DMS 273 treated with DMSO at 0.1 percent for 48 hours (cell line): ENCODE results near the gene PNRC1.
A peak's percentile ranks its signal among the peaks of the same experiment; 100 is the strongest.
"Not testable (repeated sequence)": the region's sequence is repeated elsewhere in the genome, so short reads cannot be mapped to it uniquely, and the experiment has no call there.

Experiments used
- DNase-seq: peaks from one replicate; lab custom pipeline; 2025; lab: John Stamatoyannopoulos, UW

Gene PNRC1

DNA sequence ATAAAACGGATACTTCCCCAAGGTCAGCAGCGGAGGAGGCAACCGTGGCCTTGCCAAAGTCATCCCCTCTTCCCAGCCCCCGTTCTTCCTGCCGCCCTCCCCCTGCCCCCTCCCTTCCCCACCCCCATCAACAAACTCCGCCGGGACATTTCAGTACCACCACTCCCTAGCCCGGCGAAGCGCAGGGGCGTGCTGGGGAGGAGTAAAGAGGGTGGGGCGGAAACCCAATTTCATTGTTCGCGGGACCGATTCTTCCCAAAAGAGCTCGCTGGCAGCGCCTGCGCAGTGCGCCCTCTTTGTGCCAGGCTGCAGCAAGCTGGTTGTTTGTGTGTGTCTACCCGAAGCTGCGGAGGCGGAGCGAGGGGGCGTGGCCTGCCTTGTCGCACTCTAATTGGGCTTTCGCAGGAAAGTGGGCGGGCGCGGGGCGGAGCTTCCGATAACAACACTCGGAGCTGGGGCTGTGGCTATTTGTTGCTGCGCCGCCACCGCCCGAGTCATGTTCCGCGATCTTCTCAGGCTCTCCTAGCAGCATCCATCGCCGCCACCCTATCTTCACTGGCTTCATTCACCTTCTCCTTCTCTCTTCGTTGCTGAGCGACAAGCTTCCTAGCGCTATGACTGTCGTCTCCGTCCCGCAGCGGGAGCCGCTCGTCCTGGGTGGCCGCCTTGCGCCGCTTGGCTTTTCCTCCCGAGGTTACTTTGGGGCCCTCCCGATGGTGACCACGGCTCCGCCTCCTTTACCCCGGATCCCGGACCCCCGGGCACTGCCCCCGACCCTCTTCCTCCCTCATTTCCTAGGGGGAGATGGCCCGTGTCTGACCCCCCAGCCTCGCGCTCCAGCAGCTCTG lies at the start of gene PNRC1:
TSS of gene PNRC1 (plus strand) at position 471 of the 848 bp plus-strand sequence. CDS start at position 615, 144 bp downstream.
- peak; percentile 97 for DNase-seq

DNA sequence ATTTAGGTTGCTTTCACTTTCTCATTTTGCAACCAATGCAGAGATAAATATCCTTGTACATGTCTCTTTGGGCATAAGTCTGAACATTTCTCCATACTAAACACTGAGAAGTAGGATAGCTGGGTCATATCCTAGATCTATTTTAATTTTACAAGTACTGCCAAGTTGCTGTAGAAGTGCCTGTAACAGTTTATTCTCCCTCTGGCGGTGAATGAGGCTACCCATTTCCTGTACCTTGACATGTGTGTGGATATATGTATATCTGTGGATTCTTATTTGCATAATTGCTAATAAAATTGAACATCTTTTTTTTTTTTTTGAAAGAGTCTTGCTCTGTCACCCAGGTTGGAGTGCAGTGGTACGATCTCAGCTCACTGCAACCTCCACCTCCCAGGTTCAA lies 48.0 kb upstream of the PNRC1 start:
- no peak for DNase-seq

- DNase-seq: no peak
Observed at GRCh38 chr6:89033461-89033860, 47.1 kb upstream of the PNRC1 start.

GRCh38 chr6:89034116-89034515 lies 46.4 kb upstream of the PNRC1 start:
- not testable (repeated sequence) for DNase-seq

DNA sequence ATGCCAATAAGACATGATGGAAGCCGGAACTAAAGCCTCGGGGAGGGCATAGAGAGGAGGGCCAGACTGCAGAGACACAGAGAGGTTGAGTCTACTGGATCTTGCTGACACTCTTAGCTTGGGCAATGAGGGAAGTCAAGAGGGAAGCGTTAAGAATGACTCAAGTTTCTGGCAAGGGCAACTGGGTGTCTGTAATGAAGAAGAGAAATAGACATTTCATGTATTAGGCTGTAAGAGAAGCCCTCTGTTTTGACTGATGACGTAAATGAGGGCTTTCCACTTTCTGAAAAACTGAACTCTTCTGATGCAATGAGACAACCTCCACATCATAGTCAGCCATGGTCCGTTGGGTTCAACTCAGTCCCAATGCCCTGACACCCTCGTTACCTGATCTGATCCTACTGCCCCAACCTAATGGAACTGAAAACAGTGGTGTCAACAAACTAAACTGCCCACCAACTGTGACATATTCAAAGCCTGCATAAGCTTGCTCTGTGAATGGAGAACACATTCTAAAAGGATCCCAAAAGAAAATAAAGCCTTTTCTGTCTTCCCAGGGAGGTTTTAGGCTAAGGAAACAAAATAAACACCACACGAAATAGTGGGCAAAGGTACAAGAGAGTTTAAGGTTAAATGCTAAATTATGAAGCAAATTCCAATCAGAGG lies 45.8 kb upstream of the PNRC1 start:
- DNase-seq: no peak

GRCh38 chr6:89035252-89036101 lies 45.1 kb upstream of the PNRC1 start:
- no peak for DNase-seq

DNA sequence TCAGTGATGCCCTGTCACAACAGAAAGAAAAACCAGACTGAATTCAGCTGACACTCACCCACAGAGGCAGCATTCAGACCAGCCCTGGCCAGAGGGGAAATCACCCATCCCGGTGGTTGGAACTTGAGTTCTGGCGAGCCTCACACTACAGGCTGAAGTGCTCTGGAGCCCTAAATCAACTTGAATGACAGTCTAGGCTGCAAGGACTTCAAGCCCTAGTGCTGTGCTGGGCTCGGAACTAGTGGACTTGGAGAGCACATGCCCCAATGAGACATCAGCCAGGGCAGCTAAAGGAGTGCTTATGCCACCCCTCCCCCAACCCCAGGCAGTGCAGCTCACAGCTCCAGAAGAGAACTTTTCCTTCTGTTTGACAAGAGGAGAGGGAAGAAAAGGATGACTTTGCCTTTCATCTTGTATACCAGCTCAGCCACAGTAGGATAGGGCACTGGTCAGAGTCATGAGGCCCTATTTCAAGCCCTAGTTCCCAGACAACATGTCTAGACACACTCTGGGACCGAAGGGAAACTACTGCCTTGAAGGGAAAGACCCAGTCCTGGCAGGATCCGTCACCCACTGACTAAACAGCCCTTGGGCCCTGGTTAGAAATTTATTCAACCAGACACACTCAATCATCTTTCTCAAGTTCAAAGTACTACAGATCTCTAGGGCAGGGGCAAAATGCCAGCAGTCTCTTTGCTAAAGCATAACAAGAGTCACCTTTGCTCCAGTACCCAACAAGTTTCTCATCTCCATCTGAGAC lies 43.2 kb upstream of the PNRC1 start:
- no peak for DNase-seq

DNA sequence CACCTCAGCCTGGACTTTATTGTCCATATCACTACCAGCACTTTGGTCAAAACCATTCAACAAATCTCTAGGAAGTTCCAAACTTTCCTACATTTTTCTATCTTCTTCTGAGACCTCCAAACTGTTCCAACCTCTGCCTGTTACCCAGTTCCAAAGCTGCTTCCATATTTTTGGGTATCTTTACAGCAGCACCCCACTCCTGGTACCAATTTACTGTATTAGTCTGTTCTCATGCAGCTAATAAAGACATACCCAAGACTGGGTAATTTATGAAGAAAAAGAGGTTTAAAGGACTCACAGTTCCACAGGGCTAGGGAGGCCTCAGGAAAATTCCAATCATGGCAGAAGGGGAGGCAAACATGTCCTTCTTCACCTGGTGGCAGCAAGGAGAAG lies 42.7 kb upstream of the PNRC1 start:
- not testable (repeated sequence) for DNase-seq

- DNase-seq: no peak
Observed at GRCh38 chr6:89042664-89043063, 37.9 kb upstream of the PNRC1 start.

- DNase-seq: no peak
Observed at GRCh38 chr6:89044328-89045010, 36.1 kb upstream of the PNRC1 start.

GRCh38 chr6:89045011-89045387 lies 35.6 kb upstream of the PNRC1 start:
- DNase-seq: no peak

DNA sequence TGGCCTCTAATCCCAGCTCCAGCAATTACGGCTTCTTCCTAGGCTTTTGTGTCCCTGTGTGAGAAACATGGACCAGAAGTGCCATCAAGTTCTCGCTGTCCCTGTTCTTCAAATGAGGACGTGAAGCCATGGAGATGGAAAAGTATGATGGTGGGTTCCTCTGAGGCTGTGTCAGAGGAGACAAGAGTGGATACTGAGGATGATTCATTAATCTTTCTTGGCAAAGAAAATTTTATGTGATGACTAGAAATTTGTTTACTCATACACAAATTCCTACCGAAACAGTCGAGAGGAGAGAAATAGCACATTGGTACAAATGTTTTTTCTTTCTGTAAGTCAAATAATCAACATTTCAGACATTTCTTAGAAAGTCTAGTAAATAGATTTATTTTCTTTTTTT lies 35.0 kb upstream of the PNRC1 start:
- DNase-seq: no peak

DNA sequence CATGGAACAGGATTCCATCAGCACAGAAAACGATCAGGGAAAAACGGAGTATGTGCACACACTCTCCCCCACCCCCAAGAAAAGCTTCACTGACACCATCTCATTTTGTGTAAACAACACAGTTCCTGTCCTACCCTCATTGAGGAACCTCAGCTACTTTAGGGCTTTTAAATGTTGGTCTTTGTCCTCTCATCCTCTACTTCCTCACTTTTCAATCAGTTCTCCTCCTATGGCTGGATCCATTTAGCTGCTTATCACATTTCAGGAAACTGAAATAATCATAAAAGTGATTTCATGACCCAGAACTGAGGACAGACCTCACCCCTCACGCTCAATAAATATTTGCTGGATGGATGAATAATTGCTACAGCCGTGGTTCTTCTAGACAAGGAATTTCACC lies 33.1 kb upstream of the PNRC1 start:
- DNase-seq: no peak

DNA sequence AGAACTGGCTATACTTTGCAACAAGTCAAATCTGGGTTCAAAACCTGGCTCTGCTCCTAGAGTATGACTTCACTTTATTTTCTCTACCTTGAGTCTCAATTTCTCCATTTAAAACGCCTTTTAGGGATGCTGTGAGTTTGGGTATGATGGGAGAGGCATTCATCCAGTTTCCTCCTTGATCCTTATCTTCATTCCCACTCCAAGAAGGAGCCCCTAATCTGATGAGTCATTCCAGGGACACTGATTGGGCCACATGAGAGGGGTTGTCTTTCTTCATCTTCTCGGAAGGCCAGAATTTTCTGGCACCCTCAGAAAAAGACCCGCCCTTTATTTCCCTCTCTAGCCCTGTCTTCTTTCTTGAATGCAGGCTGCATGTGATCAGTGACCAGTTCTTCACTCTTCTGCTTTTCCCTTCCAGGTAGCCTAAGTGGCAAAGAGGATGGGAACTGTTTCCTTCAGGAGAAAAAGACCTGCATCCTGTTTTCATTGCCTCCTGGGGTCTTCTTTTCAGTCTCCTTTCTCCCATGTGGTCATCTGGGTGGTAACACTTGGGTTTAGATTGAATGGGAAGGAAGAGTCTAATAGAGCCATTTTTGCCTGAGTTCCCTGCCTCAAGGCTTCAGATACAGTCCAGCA lies 32.1 kb upstream of the PNRC1 start:
- no peak for DNase-seq

GRCh38 chr6:89048985-89049384 lies 31.6 kb upstream of the PNRC1 start:
- no peak for DNase-seq

DNA sequence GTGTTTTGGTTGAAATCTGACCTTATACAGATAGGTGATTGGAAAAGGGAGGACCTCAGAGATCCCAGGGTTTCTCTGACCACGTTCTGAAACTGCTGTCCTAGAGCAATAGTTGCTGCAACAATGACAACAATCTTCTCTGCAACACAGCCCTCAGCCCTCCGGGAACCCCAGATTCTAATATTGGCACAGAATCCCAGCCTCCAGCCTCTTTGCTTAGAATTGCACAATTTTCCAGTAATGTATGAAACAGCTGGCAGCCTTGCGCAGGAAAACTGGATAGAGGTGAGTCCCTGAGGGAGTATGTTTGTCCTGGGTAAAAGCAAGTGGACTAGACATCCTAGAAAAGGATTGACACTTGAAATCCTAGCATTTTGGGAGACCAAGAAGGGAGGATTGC lies 30.4 kb upstream of the PNRC1 start:
- DNase-seq: no peak

DNA sequence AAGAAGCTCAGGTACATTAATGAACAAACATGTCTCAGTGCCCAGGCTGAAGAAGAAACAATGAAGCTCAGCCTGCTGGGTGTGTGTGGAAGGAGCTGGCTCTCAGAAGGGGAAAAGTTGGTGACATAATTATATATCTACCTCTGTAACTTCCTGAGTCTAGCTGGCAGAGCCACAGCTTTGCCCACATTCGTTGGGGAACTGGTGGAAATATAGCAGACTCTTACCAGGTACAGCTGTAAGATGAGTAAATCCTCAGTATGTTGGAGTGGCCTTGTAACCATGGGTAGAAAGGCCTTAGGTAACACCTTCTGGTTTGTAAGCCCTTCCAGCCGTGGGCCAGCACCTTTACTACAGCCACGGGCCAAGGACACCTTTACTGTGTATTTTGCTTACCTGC lies 29.9 kb upstream of the PNRC1 start:
- no peak for DNase-seq

GRCh38 chr6:89051676-89052075 lies 28.9 kb upstream of the PNRC1 start:
- no peak for DNase-seq

DNA sequence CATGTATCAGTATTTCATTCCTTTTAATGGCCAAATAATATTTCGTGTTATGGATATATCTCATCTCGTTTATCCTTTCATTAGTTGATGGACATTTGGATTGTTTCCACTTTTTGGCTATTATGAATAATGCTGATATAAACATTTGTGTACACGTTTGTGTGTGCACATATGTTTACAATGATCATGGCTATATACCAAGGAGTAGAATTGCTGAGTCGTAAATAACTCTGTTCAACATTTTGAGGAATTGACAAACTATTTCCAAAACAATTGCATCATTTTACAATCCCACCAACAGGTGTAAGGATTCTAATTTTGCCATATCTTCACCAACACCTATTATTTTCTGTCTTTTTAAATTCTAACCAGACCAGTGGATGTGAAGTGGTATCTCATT lies 26.3 kb upstream of the PNRC1 start:
- no peak for DNase-seq

- DNase-seq: no peak
Observed at GRCh38 chr6:89057759-89058158, 22.8 kb upstream of the PNRC1 start.

DNA sequence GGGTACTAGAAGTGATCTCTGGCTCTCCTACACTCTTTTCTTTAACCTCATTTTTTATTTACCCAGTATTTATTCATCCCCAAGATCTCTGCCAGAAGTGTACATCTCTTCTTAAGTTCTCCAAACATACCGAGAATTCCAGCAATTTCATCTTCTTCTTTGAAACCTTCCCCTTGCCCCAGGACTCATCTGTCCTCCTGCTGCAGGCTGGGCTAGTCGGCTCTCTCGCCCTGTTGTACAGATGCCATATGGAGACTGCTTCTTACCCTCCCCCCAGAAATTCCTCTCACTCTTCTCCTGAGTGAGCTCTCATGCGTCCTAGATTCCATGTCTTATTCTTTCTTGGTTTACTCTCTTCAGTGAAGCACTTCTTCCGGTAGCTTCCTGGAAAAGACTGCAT lies 21.9 kb upstream of the PNRC1 start:
- peak; percentile 29 for DNase-seq
